Activated CD4-positive, alpha-beta T cell treated with anti-CD3 and anti-CD28 coated beads for 1 hour (primary cell): ENCODE data around the gene CD6.
"Not testable (repeated sequence)": the region's sequence is repeated elsewhere in the genome, so short reads cannot be mapped to it uniquely, and the experiment has no call there.

Experiments used
- DNase-seq: peaks from one replicate; pipeline ENCODE4 v3.0.0-alpha.2; 2020

The CD6 gene

DNA sequence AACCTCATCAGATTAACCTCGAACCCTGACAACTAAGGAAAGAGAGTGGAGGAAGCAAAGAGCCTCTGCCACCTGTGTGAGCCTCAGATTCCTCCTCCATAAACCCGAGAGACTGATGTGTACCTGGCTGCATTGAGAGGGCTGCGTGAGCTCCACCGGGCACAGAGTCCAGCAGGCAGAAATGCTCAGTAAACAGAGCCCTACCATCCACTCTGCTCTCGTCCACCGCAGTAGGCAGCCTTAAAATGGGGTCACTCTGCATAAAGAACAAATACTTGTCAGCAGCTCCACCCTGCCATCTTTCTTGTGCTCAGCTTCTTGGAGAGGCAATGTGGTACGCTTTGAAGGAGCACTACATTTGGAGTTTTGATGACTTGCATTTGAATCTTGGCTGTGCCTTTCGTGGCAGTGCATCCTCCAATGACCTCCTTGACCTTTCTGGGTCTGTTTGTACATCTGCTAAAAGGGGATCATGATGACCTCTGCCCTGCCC lies 87.8 kb downstream of the CD6 start:
- DNase-seq: no peak

DNA sequence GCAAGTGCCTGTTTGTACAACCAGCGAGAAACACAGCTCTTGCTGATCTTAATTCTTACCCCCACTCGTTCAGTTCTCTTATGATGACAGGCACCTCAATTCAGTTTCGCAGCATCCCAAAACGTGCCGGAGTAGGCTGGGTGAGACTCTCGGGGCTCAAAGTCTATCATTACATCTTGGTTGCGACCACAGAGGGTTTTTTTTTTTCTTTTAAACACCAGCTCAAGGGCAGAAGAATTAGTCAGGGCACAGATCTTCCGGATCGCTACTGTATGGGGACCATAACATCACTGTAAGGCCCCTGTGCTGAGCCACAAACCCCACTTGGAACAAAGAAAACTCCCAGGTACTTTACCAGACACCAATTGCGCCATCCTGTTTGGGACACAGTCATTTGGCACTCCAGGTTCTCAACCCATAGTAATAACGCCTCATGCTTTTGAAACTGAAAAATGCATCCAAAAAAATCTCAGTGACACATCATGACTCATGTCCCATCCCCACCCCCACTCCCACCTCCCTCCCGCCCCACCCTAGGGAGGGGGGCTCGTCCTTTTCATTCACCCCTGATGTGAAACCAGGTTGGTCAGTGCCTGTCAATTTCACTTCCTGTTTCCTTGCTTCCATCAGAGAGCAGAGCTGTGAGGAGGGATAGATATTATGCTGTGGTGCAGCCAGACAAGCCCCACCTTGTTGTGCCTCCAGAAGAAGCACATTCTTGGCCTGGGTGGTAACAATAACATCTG lies 89.8 kb downstream of the CD6 start:
- peak; percentile 54 for DNase-seq

DNA sequence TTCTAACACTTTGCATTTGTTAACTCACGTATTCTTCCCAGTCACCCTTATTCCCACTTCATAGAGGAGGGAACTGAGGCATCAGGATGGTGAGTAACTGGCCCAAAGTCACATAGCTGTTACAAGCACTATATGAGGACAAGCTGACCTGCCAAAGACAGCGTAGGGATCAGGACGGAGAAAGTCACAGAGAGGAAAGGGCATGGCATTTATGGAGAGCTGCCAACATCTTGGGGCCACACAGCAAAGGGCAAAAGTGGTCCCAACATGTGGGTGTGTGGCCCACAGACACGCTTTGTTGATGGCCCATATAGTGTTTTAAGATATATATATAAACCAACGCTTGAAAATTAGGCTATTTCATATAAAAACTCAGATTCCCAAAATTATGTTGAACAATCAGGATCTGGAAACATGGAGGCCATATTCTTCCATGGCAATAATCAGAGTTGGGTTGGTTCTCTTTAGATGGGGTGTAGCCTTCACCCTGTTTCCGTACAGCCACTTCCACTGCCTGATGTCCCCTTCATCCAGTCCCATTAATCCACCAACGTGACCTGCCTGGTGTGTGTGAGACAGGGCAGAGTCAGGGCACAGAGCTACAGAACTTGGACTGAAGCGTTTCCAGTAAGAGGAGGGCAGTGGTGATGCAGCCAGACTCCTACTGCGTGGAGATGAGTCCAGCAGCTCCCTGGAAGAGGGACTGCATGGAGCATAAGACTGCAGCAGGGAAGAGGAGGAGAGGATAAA lies 90.9 kb downstream of the CD6 start:
- no peak for DNase-seq

DNA sequence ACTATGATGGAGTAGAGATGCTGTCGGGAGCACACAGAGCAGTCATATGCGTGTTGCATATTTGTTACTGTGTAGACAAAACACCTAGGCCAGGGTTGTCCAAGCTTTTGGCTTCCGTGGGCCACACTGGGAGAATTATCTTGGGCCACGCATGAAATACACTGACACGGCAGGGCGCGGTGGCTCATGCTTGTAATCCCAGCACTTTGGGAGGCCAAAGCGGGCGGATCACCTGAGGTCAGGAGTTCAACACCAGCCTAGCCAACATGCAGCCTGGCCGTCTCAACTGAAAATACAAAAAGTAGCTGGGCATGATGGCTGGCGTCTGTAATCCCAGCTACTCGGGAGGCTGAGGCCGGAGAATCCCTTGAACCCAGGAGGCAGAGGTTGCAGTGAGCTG lies 93.8 kb downstream of the CD6 start:
- not testable (repeated sequence) for DNase-seq

DNA sequence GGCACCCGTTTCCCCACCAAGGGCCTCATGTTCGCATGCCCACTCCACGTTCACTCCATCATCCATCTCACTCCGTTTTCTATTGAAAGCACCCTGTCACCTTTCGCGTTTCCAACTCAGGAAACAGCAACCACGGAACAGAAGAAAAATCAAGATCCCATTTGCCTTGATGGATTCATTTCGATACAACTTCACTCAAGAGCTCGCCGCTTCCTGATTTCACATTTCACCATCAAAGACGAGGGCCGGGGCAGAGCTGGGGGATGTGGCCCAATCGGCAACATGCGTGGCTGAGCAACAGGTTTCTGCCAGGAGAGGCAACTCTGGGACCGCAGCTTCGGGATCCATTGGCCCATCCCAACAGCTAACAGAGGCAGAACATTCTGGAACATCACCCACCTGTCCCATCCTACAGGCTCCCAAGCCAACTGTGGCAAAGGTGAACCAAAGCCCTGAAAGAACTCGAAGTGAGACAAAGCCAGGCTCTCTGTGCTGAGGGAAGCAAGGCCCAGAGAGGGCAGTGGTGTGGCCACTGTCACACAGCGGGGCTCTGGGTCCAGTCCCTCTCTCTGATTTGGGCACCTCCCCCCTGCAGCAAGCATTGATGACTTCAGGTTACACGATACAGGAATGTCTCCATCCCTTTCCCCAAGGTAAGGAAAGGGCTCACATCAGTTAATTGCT lies 94.6 kb downstream of the CD6 start:
- DNase-seq: no peak

DNA sequence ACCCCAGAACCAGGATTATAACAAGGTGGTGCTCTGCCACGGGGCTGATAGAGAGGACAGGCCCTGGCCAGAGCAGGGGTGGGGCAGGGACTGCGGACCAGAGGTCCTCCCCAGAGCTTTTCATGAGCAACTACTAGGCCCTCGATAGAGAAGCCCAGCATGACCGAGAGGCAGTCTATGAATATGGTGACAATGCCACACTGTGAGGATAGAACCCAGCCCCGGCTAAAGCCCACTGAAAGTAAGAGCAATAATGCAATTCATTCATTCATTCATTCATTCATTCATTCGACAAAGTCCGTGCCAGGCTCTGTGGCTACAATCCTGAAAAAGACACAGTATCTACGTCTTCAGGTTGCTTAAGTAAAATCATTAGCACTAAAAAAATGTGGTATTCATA lies 95.2 kb downstream of the CD6 start:
- DNase-seq: no peak

DNA sequence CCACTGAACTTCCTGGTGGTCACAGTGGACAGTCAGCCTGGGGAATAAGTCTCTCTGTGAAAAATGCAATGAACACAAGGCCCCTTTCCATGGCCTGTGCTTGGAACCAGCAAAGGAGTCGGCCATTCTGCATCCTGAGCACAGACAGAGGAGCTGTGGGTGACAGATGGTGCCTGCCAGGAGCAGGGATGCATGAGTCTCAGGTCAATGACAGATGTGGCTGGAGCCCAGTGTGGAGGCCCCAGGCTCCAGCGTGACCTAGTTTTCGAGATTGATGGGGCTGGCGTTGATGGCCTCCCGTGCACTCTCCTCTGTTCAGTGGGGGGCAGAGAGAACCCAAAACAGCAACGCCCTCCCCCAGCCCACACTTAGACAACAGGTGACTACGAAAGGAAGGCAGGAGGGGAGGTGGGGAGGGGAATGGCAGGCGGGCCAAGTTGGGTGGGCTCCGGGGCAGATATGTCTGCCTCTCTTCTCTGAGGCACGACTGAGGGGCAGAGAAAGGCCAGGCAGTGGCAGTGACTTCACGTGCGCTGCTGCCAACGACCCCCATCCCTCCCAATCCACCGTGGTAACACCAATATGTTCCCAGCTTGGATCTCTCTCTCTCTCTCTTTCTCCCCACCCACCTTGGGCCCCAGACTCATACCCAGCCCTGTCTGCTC lies 96.4 kb downstream of the CD6 start:
- DNase-seq: no peak

DNA sequence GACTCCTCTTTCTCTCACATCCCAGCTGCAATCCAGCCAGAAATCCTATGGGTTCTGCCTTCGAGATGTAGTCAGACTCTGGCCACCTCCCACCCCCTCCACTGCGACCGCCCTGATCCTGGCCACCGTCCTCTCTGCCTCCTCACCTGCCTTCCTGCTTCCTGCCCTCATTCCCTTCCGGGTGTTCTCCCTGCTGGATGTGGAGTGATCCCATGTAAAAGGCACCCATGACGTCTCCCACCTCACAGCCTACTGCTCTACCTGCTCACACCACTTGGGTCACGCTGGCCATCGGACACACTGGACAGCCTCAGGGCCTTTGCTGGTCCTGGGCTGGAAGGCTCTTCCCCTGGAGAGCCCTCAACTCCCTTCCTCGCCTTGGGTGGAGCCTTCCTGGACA lies 97.1 kb downstream of the CD6 start:
- DNase-seq: no peak

DNA sequence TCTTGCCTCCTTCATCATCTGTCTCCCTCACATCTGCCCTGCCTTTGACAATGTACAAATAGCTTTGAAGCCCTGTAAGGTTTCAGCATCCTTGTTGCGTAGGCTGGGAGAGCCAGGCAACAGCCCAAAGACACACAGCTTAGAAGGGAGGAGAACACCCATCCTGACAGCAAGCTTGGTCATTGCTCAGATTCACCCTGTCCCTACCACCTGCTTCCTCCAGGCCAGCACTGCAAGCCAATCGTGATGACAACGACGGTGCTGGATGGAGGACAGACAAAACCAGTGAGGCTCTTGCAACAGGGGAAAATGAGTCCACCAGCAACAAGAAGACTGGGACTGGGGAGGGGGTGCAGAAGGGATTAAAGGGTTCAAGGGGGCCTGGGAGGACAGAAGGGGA lies 97.9 kb downstream of the CD6 start:
- no peak for DNase-seq
